GM23338 (cell line): ENCODE results near the gene SERPINA5. TPM values are rescaled to one million over a fixed set of nuclear protein-coding genes. Genes with fewer than 3 reads are reported as not detected.

Source experiments
- ATAC-seq: fragments of 200-7000 bp; cut with Tn5 transposase; 3 replicates; pipeline ENCODE4 v1.9.1; 2020
- DNase-seq: peaks from one replicate; pipeline ENCODE4 v3.0.0-alpha.2; 2015; ENCODE audit warnings: low spot score
- H2AFZ ChIP-seq: fragments of 200-600 bp; sonication (generic); 2 replicates; pipeline ENCODE4 v1.8.0; 2016; ENCODE audit warnings: antibody characterized with exemption, mild to moderate bottlenecking, moderate library complexity
- H3F3A ChIP-seq: fragments of 200-600 bp; sonication (generic); replicated peaks from 2 replicates; pipeline ENCODE4 v1.8.0; 2017; ENCODE audit warnings: antibody characterized with exemption, mixed run types, low read depth
- H3K27ac ChIP-seq: fragments of 200-600 bp; sonication (generic); 2 replicates; pipeline ENCODE4 v1.6.1; 2016; ENCODE audit warnings: low read depth
- H3K27me3 ChIP-seq: fragments of 200-600 bp; sonication (generic); 2 replicates; pipeline ENCODE4 v1.8.0; 2016; ENCODE audit warnings: mild to moderate bottlenecking, mixed run types, moderate library complexity; ENCODE audit not compliant: insufficient read depth
- H3K36me3 ChIP-seq: fragments of 200-600 bp; sonication (generic); 2 replicates; pipeline ENCODE4 v1.8.0; 2016; ENCODE audit warnings: mild to moderate bottlenecking; ENCODE audit not compliant: insufficient read depth
- H3K4me1 ChIP-seq: fragments of 200-600 bp; sonication (generic); 2 replicates; pipeline ENCODE4 v1.8.0; 2016; ENCODE audit warnings: mild to moderate bottlenecking, moderate library complexity; ENCODE audit not compliant: insufficient read depth
- H3K4me2 ChIP-seq: fragments of 200-600 bp; sonication (generic); 2 replicates; pipeline ENCODE4 v1.7.1; 2017; ENCODE audit warnings: mixed run types
- H3K4me3 ChIP-seq: fragments of 200-600 bp; sonication (generic); 2 replicates; pipeline ENCODE4 v1.6.1; 2016; ENCODE audit warnings: mixed run types
- H3K79me2 ChIP-seq: fragments of 200-600 bp; sonication (generic); replicated peaks from 2 replicates; pipeline ENCODE4 v1.8.0; 2017; ENCODE audit warnings: mild to moderate bottlenecking; ENCODE audit not compliant: insufficient read depth
- H3K9me2 ChIP-seq: fragments of 200-600 bp; sonication (generic); 2 replicates; pipeline ENCODE4 v1.8.0; 2017; ENCODE audit not compliant: insufficient read depth
- H4K20me1 ChIP-seq: fragments of 200-600 bp; sonication (generic); replicated peaks from 2 replicates; pipeline ENCODE4 v1.8.0; 2017; ENCODE audit warnings: mild to moderate bottlenecking; ENCODE audit not compliant: insufficient read depth
- H3K27ac Mint-ChIP-seq: 2 replicates; pipeline ENCODE4 v1.8.0; 2020; ENCODE audit warnings: inconsistent platforms, mild to moderate bottlenecking, moderate library complexity, mixed read lengths
- H3K27me3 Mint-ChIP-seq: 3 replicates; pipeline ENCODE4 v1.8.0; 2022; ENCODE audit warnings: low read depth, mild to moderate bottlenecking, moderate library complexity, mixed read lengths, inconsistent platforms; ENCODE audit not compliant: insufficient read depth, poor library complexity
- H3K36me3 Mint-ChIP-seq: 3 replicates; pipeline ENCODE4 v1.8.0; 2021; ENCODE audit warnings: low read depth, mild to moderate bottlenecking, inconsistent platforms, moderate library complexity, mixed read lengths
- H3K4me1 Mint-ChIP-seq: 3 replicates; pipeline ENCODE4 v1.8.0; 2020; ENCODE audit warnings: mild to moderate bottlenecking, inconsistent platforms, mixed read lengths
- H3K4me3 Mint-ChIP-seq: 3 replicates; pipeline ENCODE4 v1.8.0; 2021; ENCODE audit warnings: moderate library complexity, mild to moderate bottlenecking, inconsistent platforms, mixed read lengths
- H3K9me3 Mint-ChIP-seq: 3 replicates; pipeline ENCODE4 v1.8.0; 2020; ENCODE audit warnings: moderate library complexity, mild to moderate bottlenecking, inconsistent platforms, mixed read lengths
- CREB1 ChIP-seq: fragments of 250-450 bp; sonication (Bioruptor Pico); IDR thresholded peaks from 2 replicates; pipeline ENCODE4 v1.5.0; 2020; ENCODE audit warnings: low read depth, mild to moderate bottlenecking, moderate library complexity
- EZH2 ChIP-seq: fragments of 200-600 bp; sonication (generic); IDR thresholded peaks from one replicate; pipeline ENCODE4 v1.8.0; 2017; ENCODE audit warnings: antibody characterized with exemption, mild to moderate bottlenecking, low read depth; ENCODE audit not compliant: unreplicated experiment
- EZH2phosphoT487 ChIP-seq: fragments of 200-600 bp; sonication (generic); IDR thresholded peaks from one replicate; pipeline ENCODE4 v1.8.1; 2018; ENCODE audit warnings: antibody characterized with exemption; ENCODE audit not compliant: unreplicated experiment
- JUNB ChIP-seq: IDR thresholded peaks from one replicate; pipeline ENCODE4 v1.6.1; 2016; ENCODE audit warnings: antibody characterized with exemption; ENCODE audit not compliant: unreplicated experiment
- POLR2AphosphoS5 ChIP-seq: IDR thresholded peaks from 2 replicates; pipeline ENCODE4 v1.6.1; 2016; ENCODE audit warnings: antibody characterized with exemption, low read depth
- REST ChIP-seq: IDR thresholded peaks from one replicate; pipeline ENCODE4 v1.6.1; 2018; ENCODE audit warnings: antibody characterized with exemption; ENCODE audit not compliant: unreplicated experiment
- STAT1 ChIP-seq: IDR thresholded peaks from one replicate; pipeline ENCODE4 v1.6.1; 2016; ENCODE audit warnings: antibody characterized with exemption; ENCODE audit not compliant: unreplicated experiment
- ZNF114 ChIP-seq: fragments of 250-450 bp; sonication (Bioruptor Pico); IDR thresholded peaks from 2 replicates; pipeline ENCODE4 v1.5.0; 2020; ENCODE audit warnings: mild to moderate bottlenecking, moderate library complexity
- ZNF331 ChIP-seq: fragments of 250-450 bp; sonication (Bioruptor Pico); IDR thresholded peaks from 2 replicates; pipeline ENCODE4 v1.5.0; 2020; ENCODE audit warnings: low read depth, mild to moderate bottlenecking, moderate library complexity
- ZNF462 ChIP-seq: fragments of 250-450 bp; sonication (Bioruptor Pico); IDR thresholded peaks from 2 replicates; pipeline ENCODE4 v1.5.0; 2020; ENCODE audit warnings: mild to moderate bottlenecking, moderate library complexity
- polyA plus RNA-seq: library from polyadenylated mRNA; unstranded; fragments of >200 nt; fragmentation: Nextera tagmentation; extraction: Ambion mirVana; gene quantifications from 2 replicates; pipeline ENCODE4 v1.2.1, GENCODE V29; 2016
- total RNA-seq: library from RNA; depleted of rRNA; stranded (reverse); fragments of >200 nt; shearing (Covaris generic); gene quantifications from 2 replicates; pipeline ENCODE4 v1.2.3, GENCODE V29; 2014
- TF ChIP-seq, protein P1 (sequence below), 2 experiments: fragments of 200-600 bp in 1 of 2; sonication (generic) in 1 of 2; conservative IDR thresholded peaks; 2 replicates each; pipeline versions ENCODE4 v1.5.1 to v1.6.1; 2016 to 2017; ENCODE audit warnings: antibody characterized with exemption in 2 of 2, low read depth in 2 of 2, mild to moderate bottlenecking in 2 of 2, moderate library complexity in 1 of 2
- TF ChIP-seq, protein P2 (sequence below): IDR thresholded peaks from 2 replicates; pipeline ENCODE4 v1.6.1; 2016; ENCODE audit warnings: antibody characterized with exemption

SERPINA5 gene
- total and polyA plus RNA-seq, 2 experiments from 2014 or later = 0.81 to 0.90 TPM

DNA sequence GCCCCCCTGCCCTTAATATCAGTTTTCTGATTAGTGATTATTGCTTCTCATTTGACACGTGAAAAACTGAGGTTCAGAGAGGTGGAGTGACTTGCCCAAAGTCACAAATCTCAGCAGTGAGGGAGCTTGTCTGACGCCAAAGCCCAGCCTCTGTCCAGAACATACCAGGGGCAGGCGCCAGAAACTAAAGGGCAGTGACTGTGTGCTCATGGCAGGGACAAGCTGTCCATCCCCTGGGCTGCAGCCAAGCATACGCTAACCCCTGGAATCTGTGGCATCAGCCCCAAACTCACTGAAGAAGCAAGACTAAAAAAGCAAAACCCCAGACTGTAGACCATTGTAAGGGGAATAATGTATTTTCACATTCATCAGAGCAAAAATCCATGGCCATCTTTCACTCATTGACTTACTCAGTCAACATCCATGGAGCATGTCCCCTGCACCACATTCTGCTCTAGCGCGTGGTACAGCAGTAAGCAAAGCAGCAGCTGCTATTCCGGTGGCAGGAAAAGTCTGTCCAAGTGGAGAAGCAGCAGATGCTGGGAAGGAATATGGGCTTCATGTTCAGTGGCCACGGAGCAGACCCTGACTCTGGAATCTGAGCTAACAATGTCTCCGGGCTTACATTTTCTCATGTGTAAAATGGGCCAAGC is 21.5 kb upstream of the SERPINA5 start:
- Histone ChIP-seq H2AFZ (no peak overlapping the region), H4K20me1 (no peaks in the 10 kb centered on the region), H3K36me3 (no peaks in the 10 kb centered on the region), H3F3A (no peaks in the 10 kb centered on the region), H3K79me2 (no peaks in the 10 kb centered on the region), H3K4me2 (no peak overlapping the region), H3K27me3 (no peaks in the 10 kb centered on the region), H3K4me3 (no peak overlapping the region), H3K27ac (no peak overlapping the region), H3K4me1 (no peaks in the 10 kb centered on the region), H3K9me2 (no peaks in the 10 kb centered on the region; the same call in 1 of the 2 replicates)
- ATAC-seq (no peak), DNase-seq (no peak)
- TF ChIP-seq, protein P1, sequence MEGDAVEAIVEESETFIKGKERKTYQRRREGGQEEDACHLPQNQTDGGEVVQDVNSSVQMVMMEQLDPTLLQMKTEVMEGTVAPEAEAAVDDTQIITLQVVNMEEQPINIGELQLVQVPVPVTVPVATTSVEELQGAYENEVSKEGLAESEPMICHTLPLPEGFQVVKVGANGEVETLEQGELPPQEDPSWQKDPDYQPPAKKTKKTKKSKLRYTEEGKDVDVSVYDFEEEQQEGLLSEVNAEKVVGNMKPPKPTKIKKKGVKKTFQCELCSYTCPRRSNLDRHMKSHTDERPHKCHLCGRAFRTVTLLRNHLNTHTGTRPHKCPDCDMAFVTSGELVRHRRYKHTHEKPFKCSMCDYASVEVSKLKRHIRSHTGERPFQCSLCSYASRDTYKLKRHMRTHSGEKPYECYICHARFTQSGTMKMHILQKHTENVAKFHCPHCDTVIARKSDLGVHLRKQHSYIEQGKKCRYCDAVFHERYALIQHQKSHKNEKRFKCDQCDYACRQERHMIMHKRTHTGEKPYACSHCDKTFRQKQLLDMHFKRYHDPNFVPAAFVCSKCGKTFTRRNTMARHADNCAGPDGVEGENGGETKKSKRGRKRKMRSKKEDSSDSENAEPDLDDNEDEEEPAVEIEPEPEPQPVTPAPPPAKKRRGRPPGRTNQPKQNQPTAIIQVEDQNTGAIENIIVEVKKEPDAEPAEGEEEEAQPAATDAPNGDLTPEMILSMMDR (conservative IDR thresholded peaks at IDR 0.05; ENCODE audit: low read depth in 2 of 2) = no peak
- TF ChIP-seq EZH2phosphoT487 = no peak
- TF ChIP-seq STAT1 = no peak
- no peak for TF ChIP-seq ZNF462
- no peak for TF ChIP-seq CREB1 (CRISPR knock-in tag)
- TF ChIP-seq POLR2AphosphoS5 = no peak
- no peak for TF ChIP-seq EZH2
- TF ChIP-seq ZNF114 (CRISPR knock-in tag) = no peak
- TF ChIP-seq REST = no peak
- no peak for TF ChIP-seq JUNB
- TF ChIP-seq ZNF331 (CRISPR knock-in tag) = no peak
- TF ChIP-seq, protein P2, sequence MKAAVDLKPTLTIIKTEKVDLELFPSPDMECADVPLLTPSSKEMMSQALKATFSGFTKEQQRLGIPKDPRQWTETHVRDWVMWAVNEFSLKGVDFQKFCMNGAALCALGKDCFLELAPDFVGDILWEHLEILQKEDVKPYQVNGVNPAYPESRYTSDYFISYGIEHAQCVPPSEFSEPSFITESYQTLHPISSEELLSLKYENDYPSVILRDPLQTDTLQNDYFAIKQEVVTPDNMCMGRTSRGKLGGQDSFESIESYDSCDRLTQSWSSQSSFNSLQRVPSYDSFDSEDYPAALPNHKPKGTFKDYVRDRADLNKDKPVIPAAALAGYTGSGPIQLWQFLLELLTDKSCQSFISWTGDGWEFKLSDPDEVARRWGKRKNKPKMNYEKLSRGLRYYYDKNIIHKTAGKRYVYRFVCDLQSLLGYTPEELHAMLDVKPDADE = no peak
- no peaks in the 10 kb centered on the region for H3K36me3 Mint-ChIP-seq
- H3K27ac Mint-ChIP-seq = no peak overlapping the region
- no peaks in the 10 kb centered on the region for H3K4me1 Mint-ChIP-seq
- H3K4me3 Mint-ChIP-seq = no peak overlapping the region
- H3K27me3 Mint-ChIP-seq = peaks cover 5% of the 10 kb centered on the region
- peaks cover 12% of the 10 kb centered on the region; the same call in 2 of the 3 replicates for H3K9me3 Mint-ChIP-seq
